ENCODE data around the gene SLC30A9. TPM values are rescaled to one million over a fixed set of nuclear protein-coding genes. Genes with fewer than 3 reads are reported as not detected.

SLC30A9 gene
- total RNA-seq, 2 donors from 2014 or later = 61.4 to 71.6 TPM

DNA sequence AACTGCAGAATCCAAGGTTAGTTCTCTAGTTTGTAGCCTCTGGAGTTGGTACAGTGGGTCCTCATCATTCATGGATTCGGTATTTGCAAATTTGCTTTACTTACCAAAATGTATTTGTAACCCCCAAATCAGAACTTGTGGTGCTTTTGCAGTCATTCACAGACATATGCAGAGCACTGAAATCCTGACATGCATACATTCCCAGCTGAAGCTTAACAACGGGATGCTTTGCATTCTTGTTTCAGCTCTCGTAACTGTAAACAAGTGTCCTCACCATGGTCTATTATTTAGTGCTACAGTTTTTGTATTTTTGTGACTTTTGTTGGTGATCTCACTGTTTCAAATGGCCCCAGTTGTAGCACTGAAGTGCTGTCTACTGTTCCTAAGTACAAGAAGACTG lies 146.0 kb downstream of the SLC30A9 start:
- Histone ChIP-seq H3K4me1 (replicated peaks) (no peaks in the 10 kb centered on the region), H3K27me3 (replicated peaks; ENCODE audit: insufficient read depth) (no peaks in the 10 kb centered on the region), H3K4me3 (no peak overlapping the region), H3K27ac (no peak overlapping the region), H3K36me3 (no peaks in the 10 kb centered on the region), H3K9me3 (no peaks in the 10 kb centered on the region)
- no peak for DNase-seq (ENCODE audit: low spot score)
- WGBS = 66% methylated on average over 3 of the region's 3 CpGs
- TF ChIP-seq POLR2A (IDR thresholded peaks at IDR 0.05) = no peak
- TF ChIP-seq CTCF (IDR thresholded peaks at IDR 0.05) = no peak
- TF ChIP-seq POLR2AphosphoS5 (IDR thresholded peaks at IDR 0.05) = no peak
- intact Hi-C loops (cut with DNase I) = no loop called here

Other genes with a start within 250 kb of the SLC30A9 start
- gene PHOX2B, start 241.8 kb upstream of the SLC30A9 start, total RNA-seq = not detected
- gene TMEM33, start 55.1 kb upstream of the SLC30A9 start, total RNA-seq = 10 to 100 TPM; 36.5 to 77.7 TPM
- gene DCAF4L1, start 8.8 kb upstream of the SLC30A9 start, total RNA-seq = 10 to 100 TPM in 1 of 2 donors, under 1 TPM in 1; 0.32 to 37.5 TPM
- 10 to 100 TPM in 1 of 2 donors, 1 to 10 TPM in 1; 3.9 to 25.2 TPM for gene BEND4, start 162.1 kb downstream of the SLC30A9 start, total RNA-seq

Data from prostate gland (tissue), 2 donors.